ENCODE results near the gene TBRG4.
"Not testable (repeated sequence)": the region's sequence is repeated elsewhere in the genome, so short reads cannot be mapped to it uniquely, and the experiment has no call there.

Gene TBRG4

GRCh38 chr7:45156516-45157272, 45.2 kb upstream of the TBRG4 start:
- TF ChIP-seq CTCF (conservative IDR thresholded peaks at IDR 0.05) = no peak
- no peak overlapping the region for H3K27ac ChIP-seq

GRCh38 chr7:45155941-45156340, 44.4 kb upstream of the TBRG4 start:
- TF ChIP-seq CTCF (conservative IDR thresholded peaks at IDR 0.05) = no peak
- H3K27ac ChIP-seq = no peak overlapping the region

GRCh38 chr7:45155357-45155900, 43.9 kb upstream of the TBRG4 start:
- TF ChIP-seq CTCF (conservative IDR thresholded peaks at IDR 0.05) = no peak
- H3K27ac ChIP-seq = no peak overlapping the region

- H3K27ac ChIP-seq = not testable (repeated sequence)
Observed at GRCh38 chr7:45153861-45154260, 42.4 kb upstream of the TBRG4 start.

GRCh38 chr7:45153233-45153632, 41.7 kb upstream of the TBRG4 start:
- 0 out of 2 replicates have a peak, but pooled peaks have one; percentile 25 for TF ChIP-seq CTCF (conservative IDR thresholded peaks at IDR 0.05)
- H3K27ac ChIP-seq = no peak overlapping the region

- TF ChIP-seq CTCF (conservative IDR thresholded peaks at IDR 0.05) = no peak
Observed at GRCh38 chr7:45151967-45152366, 40.5 kb upstream of the TBRG4 start.

GRCh38 chr7:45151131-45151684, 39.7 kb upstream of the TBRG4 start:
- no peak for TF ChIP-seq CTCF (conservative IDR thresholded peaks at IDR 0.05)
- H3K27ac ChIP-seq = no peak overlapping the region

More at GRCh38 chr7:45151967-45152366, 40.5 kb upstream of the TBRG4 start:
- no peak overlapping the region for H3K27ac ChIP-seq

- no peak for TF ChIP-seq CTCF (conservative IDR thresholded peaks at IDR 0.05)
Observed at GRCh38 chr7:45150199-45150598, 38.7 kb upstream of the TBRG4 start.

More at GRCh38 chr7:45150199-45150598, 38.7 kb upstream of the TBRG4 start:
- H3K27ac ChIP-seq = no peak overlapping the region

Data from VCaP (cell line).